GM12873 (cell line): ENCODE data around the gene FBLN1.

Experiments used
- CTCF ChIP-seq: IDR thresholded peaks from 2 replicates; pipeline ENCODE4 v1.5.1; 2012; ENCODE audit warnings: low read depth, mild to moderate bottlenecking, moderate library complexity, low read length, control low read depth; ENCODE audit not compliant: insufficient read depth; ENCODE audit errors: missing control alignments

The FBLN1 gene

DNA sequence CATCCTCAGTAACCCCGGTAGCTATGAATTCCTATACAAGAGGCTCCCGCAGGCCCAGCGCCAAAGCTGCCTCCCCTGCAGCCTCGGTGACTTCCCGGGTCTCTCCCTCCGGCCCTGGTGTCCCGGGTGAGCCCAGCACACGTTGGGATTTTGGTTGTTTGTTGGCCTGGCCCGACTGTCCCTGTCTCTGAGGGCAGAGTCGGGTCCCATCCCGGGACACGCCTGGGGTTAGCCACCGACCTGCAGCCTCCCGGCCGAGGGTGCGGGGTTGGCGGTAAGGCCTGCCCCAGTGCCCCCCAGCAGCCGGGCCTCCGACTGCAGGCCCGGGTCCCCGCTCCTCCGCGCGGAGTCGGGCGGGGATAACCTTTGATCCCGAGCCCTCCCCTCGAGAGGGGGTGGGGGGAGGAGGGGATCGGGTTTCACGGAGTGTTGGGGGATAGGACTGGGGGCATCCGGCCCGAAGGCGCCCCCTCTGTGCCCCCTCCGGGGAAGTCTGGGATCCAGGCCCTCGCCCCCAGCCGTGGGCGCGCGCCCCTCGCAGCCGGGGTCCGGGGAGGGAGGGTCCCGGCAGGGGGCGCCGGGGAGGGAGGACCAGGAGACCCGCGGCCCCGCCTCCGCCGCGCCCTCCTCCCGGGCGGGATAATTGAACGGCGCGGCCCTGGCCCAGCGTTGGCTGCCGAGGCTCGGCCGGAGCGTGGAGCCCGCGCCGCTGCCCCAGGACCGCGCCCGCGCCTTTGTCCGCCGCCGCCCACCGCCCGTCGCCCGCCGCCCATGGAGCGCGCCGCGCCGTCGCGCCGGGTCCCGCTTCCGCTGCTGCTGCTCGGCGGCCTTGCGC lies at the start of gene FBLN1:
FBLN1 (plus strand) TSS at position 669 of the 835 bp plus-strand sequence; CDS start at position 772, 103 bp downstream.
- TF ChIP-seq CTCF = no peak

DNA sequence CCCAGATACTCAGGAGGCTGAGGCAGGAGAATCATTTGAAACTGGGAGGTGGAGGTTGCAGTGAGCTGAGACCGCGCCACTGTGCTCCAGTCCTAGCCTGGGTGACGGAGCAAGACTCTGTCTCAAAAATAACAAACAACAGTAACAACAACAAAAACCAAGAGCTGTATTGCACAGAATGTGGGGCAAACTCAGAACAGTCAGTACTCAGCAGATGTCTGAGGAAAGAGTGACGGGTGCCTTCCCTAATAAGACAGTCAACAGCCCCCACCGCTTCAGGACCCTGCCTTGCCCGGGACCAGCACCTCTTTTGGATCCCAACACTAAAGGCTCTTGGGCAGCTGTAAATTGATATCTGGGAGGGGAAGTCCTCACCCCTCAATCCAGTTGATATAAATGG lies 48.9 kb upstream of the FBLN1 start:
- no peak for TF ChIP-seq CTCF

GRCh38 chr22:45454275-45454674 lies 48.4 kb upstream of the FBLN1 start:
- no peak for TF ChIP-seq CTCF

- TF ChIP-seq CTCF = no peak
Measured at GRCh38 chr22:45455212-45455611, 47.5 kb upstream of the FBLN1 start.

DNA sequence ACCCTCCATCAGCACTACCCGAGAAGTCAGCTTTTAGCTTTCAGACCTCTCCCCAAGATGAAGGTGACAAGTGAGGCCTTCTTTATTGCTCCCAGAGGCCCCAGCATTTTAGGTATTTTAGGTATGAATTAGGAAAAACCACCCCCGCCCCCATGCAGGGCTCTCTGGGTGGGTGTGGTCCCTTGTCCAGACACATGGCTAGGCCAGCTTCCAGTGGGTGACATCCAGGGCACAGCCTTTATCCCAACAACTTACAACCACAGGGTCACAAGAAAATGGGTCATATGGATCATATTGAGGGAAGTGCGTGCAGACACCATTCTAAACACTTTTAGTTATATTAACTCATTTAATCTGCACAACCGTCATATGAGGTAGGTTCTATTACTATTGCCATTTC lies 47.1 kb upstream of the FBLN1 start:
- TF ChIP-seq CTCF = no peak

DNA sequence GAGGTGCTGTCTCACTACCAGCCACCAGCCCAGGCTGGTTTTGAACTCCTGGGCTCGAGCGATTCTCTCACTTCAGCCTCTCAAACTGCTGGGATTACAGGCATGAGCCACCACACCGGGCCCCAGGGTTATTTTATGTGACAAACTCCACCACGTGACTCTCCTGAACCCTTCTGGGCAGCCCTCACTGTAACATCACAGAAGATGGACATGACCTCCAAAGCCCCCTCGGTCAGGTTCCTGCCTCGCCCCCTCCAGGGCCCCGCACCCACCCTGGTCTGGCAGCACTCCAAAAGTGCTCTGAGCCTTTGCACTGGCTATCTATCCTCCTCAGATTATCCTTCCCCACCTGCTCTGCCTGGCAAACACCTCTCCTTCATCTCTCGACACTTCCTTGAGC lies 45.9 kb upstream of the FBLN1 start:
- no peak for TF ChIP-seq CTCF

DNA sequence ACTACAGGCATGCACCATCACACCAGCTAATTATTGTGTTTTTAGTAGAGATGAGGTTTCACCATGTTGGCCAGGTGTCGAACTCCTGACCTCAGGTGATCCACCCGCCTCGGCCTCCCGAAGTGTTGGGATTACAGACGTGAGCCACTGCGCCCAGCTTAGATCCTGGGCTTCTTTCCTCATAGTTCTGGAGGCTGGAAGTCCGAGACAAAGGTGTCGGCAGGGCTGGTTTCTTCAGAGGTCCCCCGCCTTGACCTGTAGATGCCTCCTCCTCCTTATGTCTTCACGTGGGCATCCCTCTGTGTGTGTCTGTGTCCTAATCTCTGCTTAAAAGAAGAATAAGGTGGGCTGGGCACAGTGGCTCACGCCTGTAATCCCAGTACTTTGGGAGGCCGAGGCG lies 44.2 kb upstream of the FBLN1 start:
- TF ChIP-seq CTCF = no peak
